HG03280 (cell line): Measurements from ENCODE around the gene SHISA4.
"Not testable (repeated sequence)": the region's sequence is repeated elsewhere in the genome, so short reads cannot be mapped to it uniquely, and the experiment has no call there.

Experiments used
- ATAC-seq: cut with Tn5 transposase; IDR thresholded peaks from one replicate; pipeline ENCODE4 v1.9.1; 2021; ENCODE audit warnings: mild to moderate bottlenecking, moderate library complexity; ENCODE audit not compliant: unreplicated experiment

Gene SHISA4

DNA sequence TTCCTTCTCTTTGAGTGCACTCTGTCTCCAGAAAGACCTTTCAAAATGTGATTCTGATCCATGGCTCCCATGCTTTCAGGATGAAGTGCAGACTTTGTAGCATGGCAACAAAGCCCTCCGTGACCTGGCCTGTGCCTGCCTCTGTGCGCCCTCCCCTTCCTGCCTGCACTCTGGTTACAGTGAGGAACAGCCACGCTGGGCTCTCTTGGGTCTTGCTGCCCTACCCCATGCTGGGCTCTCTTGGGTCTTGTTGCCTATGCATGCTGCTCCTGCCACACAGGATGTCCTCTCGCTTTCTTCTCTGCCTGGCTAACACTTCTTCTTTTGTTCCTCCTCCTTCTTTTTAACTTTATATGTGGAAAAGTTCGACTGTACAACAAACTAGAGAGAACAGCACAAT, 29.6 kb downstream of the SHISA4 start:
- no peak for ATAC-seq

DNA sequence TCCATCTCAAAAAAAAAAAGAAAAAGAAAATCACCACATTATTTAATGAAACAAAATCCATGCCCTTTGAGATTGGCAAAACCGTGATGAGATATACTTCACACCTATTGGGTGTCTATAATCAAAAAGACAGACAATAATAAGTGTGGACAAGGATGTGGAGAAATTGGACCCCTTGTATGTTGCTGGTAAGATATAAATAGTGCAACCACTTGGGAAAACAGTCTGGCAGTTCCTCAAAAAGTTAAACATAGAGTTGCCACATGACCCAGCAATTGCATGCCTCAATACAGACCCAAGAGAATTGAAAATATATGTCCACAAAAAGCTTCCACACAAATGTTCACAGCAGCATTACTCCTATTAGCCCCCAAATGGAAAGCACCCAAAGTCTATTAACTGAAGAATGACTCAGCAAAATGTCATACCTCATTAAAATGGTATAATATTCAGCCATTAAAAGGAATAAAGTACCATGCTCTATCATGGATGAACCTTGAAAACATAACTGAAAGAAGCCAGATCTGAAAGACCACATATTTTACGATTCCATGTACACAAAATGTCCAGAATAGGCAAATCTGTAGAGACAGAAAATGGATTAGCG, 33.4 kb downstream of the SHISA4 start:
- no peak for ATAC-seq

DNA sequence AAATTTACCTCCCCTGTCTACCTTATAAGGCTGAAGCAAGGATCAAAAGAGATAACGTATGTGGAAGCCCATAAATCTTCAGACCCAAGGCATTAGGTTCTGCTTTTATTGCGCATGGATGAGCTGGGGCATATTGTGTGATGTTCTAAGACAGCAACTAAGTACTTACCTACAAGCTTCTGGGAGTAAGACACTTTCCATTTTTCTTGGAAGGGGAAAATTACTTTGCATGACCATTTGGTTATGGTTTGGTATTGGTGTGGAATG, 36.5 kb downstream of the SHISA4 start:
- ATAC-seq, result no peak

DNA sequence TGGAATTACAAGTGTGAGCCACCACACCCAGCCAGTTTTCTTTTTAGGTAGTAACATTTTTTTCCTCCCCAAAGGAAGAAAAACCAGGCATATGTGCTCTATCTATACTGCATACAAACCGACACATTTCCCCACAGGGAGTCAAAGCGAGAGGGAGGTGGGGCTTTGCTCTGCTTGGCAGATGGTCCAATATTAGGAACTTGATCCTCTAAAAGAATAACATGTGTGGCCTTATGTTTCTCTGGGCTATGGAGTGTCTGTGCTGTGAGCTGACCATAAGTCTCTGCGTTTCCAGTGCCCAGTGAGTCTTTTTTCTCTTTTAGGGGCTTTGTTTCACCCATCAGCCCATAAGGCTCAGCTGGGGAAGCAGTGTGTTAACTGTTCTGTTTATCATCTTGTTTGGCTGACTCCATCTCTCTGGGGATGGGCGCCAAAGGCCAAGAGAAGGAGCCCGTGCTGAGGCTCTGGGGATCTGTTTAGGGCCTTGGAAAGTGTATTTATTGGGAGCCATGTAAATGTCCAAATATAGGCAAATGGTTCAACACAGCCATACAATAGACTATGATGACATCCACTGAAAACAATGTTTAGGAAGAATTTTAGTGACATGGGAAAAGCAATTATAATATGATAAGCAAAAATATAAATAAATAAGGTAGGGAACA, 37.4 kb downstream of the SHISA4 start:
- ATAC-seq, result no peak

DNA sequence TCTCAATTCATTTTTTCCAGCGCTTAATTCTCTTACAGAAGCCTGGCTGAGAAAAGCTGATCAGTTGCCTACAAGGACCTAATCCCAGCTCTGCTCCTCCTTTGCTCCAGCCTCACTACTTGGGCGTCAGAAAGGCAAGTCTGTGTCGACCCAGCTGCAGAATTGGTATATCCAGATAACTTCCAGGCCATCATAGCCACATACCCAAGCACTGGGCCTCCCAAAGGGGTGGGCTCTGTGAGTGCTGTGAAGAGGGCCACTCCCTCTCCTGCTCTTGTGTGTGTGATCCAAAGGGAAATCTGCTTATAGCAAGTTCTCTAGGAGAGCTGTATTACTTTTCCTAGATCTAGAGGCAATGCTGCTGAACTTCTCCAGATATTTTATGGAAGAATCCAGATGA, 39.6 kb downstream of the SHISA4 start:
- ATAC-seq, result no peak

DNA sequence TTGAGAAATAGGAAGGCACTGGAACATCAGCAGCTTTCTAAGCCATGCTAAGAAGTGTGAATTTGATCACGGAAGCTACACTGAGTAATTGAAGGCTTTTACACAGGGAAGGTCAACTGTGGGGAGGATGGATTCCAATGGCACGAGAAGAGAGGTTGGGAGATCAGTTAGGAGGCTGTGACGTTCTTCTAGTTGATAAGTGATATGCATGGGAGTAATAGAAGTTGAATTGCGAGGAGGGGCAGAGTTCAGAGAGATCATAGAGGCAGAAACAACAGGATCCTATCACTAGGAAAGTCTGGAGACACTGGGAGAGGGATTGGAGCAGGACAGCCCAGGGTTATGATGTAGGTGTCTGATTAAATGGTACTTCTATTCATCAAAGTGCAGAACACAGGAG, 41.4 kb downstream of the SHISA4 start:
- no peak for ATAC-seq

DNA sequence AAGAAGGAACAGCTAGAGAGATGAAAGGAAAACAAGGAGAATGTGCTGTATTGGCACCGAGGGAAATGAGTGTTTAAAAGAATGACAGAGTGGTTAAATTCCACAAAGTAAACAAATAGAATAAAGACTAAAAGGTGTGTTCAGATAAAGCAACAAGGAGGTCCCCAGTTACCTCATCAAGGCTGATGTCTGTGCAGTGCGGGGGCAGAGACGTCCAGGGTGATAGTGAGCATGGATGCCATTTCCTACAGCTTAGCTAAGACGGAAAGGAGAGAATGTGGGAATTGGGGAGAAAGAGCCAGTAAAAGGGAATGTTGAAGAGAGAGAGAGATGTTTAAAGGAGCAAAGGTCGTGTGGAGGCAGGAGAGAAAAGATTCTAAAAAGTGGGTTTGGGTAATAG, 42.1 kb downstream of the SHISA4 start:
- no peak for ATAC-seq

DNA sequence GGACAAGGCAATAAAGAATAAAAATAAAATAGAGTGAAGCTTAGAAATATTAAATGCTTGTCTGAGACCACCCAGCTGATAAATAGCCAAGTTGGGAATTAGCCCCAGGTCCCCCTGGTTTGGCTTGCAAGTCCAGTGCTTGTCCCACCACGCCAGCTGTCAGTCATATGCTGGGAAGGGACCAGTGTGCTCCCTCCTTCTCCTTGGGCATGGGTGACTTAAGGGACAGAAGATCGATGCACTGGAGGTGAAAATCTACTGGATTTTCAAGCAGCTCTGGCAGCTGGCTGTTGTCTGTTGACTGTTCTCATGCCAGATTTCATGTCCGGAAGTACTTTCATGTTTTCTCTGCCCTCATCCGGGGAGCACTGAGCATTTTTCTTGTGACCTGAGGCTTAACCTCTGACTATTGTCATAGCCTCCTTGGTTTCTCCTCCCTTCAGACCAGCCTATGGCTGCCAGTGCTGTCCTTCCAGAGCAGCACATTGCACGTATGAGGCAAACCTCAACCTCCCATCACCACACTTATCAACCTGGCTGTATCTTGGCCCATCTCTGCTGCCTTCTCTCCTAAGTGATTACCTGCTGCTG, 45.2 kb downstream of the SHISA4 start:
- ATAC-seq, result no peak

DNA sequence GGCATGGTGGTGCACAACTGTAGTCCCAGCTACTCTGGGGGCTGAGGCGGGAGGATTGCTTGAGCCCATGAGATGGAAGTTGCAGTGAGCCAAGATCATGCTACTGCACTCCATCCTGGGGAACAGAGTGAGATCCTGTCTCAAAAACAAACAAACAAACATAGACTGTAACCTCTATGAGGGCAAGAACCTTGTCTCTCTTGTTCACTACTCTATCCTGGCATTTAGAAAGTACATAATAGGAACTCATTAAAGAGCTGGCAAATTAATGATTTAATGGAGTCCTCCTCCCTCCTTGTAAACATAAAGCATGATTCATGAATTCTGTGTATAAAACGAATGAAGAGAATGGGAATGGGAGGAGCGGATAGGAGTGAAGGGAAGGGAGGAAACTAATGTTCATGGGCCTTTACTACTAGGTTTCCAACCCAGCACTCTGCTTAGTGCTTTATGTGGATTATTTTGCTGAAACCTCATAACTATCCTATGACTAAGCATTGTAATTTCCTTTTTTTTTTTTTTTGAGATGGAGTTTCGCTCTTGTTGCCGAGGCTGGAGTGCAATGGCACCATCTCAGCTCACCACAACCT, 49.0 kb downstream of the SHISA4 start:
- no peak for ATAC-seq

DNA sequence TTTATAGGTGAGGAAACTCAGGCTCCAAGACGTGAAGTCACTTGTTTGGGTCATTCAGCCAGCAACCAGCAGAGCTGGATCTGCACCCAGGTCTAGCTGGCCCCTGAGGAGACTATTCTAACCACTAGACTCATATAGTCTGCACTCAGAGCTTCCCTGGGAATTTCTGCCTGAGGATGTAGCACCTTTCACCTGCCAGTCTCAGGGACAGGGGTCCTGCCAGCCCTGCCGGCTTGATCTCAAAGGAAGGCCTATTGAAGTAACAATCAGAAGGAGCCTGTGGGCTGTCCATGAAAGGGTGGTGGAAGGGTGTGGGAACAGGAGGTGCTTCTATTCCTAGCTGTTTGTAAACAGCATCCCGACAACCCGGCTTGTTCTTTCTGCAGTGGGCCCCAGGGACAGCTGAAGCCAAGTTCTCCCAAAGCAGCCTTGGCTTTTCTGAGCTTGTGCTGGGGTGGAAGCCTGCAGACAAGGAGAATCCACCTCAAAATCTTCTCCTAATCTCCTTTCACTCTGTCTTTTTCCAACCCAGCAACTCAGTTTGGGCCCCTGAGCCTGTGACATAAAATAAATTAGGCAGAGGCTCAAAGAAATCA, 49.8 kb downstream of the SHISA4 start:
- ATAC-seq, result no peak

DNA sequence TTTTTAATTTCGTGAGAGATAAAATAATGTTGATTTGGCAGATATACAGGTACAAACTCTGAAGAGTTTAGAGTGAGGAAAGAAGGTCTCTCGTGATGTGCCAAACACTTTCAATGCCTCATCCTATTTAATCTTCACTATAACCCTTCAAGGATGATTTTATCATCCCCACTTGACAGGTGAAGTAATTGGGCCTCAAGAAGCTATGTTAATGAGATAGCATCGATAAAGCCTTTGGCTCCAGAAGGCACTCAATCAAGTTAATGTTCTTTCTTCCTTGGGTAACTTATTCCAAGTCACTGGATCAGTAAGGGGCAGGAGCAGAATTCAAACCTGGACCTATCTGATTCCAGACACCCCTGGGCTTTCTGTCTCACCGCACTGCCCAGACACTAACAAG, 50.5 kb downstream of the SHISA4 start:
- ATAC-seq, result no peak

DNA sequence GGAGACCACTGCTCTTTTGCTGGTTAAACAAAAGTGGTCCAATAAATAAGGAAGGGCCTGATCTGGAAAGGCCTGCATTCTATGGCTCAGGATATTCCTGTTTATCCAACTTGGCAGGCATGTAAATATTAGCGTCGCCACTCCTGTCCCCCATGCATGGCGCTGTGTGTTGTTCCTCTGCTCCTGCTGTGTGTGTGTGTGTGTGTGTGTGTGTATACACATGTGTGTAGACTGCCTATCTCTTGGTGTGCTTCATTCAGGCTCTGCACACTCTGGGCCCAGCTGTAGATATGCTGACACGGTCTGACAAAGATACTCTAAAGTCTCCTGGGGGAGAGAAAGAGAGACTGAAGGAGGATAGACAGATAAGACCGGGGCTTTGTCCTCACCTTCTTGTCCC, 50.9 kb downstream of the SHISA4 start:
- ATAC-seq, result no peak

DNA sequence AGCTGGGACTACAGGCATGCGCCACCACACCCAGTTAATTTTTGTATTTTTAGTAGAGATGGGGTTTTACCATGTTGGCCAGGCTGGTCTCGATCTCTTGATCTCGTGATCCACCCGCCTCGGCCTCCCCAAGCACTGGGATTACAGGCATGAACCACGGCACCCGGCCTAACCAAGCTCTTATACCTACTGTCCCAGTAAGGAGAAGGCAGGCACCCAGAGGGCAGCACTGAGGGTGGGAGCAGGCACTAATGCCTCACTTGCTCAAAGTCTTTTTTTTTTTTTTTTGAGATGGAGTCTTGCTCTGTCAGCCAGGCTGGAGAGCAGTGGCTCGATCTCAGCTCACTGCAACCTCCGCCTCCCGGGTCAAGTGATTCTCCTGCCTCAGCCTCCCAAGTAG, 51.6 kb downstream of the SHISA4 start:
- ATAC-seq, result not testable (repeated sequence)

DNA sequence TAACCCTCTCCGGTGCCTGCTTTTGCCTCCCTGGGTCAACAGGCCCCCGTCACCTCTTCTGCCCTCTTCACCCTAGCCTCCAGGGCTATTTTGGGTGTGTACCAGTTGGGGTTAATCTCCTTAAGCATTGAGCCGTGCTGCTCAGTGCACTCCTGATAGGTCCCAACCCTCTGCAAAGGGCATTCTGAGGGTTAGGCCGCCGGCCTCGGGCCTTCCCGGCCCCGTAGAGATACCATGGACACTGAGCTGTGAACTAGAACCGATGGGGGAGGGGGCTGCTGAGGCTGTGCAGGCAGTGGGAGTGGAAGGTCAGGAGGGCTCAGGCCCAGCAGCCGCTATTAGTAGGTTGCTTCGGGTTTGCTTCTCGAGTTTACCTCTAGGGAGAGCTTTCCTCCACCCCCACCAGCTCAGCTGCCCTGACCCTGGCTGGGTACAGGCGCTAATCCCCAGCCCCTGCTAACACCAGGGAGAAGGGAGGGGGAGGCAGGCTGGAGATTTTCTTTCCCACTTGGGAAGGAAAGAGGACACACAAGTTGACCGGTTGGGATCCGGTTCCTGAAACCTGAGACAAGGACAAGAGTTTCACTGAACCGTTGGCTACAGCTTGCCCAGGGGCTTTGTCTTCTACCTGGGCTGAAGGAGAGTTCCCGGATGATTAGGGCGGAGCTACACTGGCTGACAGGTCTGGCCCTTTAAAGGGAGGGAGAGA, 52.9 kb downstream of the SHISA4 start:
- no peak for ATAC-seq

DNA sequence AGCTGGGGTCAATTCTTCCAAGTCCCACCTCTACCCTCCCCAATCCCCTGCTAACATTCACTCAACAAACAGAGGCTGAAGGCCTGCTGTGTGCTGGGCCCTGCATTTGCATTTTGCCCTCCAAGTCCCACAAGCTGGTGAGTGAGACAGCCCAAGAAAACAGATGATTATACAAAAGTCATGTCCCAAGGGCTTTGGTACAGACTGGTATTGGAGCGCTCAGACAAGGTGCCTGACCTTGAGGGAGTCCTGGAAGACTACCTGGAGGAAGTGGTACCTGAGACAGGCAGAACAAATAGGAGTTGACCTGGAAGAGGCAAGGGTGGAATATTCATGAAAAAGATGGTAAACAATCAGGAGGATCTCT, 53.4 kb downstream of the SHISA4 start:
- no peak for ATAC-seq
